Keratinocyte (primary cell): ENCODE measurements around the gene OR5J2. TPM values are rescaled to one million over a fixed set of nuclear protein-coding genes. Genes with fewer than 3 reads are reported as not detected.

Experiments used
- DNase-seq: peaks from one replicate; pipeline ENCODE4 v3.0.0-alpha.2; 2011; ENCODE audit warnings: low read depth, missing footprints, low spot score
- FAIRE-seq: peaks from 2 replicates; lab custom pipeline; 2011; peaks lifted over from hg19 to GRCh38; lab: Jason Lieb, UNC
- H2AFZ ChIP-seq: 2 replicates; pipeline ENCODE4 v1.6.0; 2012; ENCODE audit warnings: low read length, control low read depth, inconsistent platforms; ENCODE audit not compliant: control insufficient read depth
- H3K27ac ChIP-seq: 2 replicates; pipeline ENCODE4 v1.5.1; 2011; ENCODE audit warnings: low read length; ENCODE audit not compliant: control insufficient read depth, insufficient read depth
- H3K27me3 ChIP-seq: 3 replicates; pipeline ENCODE4 v1.6.0; 2011; ENCODE audit warnings: low read length; ENCODE audit not compliant: control insufficient read depth, insufficient read depth; ENCODE audit errors: extremely low read depth
- H3K36me3 ChIP-seq, 2 experiments: 2 replicates in 1 of 2; 3 replicates in 1 of 2; pipeline ENCODE4 v1.5.1; 2011; ENCODE audit warnings: low read length in 2 of 2, mild to moderate bottlenecking in 1 of 2; ENCODE audit not compliant: control insufficient read depth in 2 of 2, insufficient read depth in 2 of 2; ENCODE audit errors: extremely low read depth in 1 of 2
- H3K4me1 ChIP-seq: 3 replicates; pipeline ENCODE4 v1.5.1; 2011; ENCODE audit warnings: low read length; ENCODE audit not compliant: control insufficient read depth, insufficient read depth; ENCODE audit errors: extremely low read depth
- H3K4me2 ChIP-seq: 3 replicates; pipeline ENCODE4 v1.6.0; 2011; ENCODE audit warnings: low read depth, low read length; ENCODE audit not compliant: control insufficient read depth, insufficient read depth; ENCODE audit errors: extremely low read depth
- H3K4me3 ChIP-seq, 3 experiments: fragments of 200-600 bp in 1 of 3; sonication (generic) in 1 of 3; 2 replicates in 2 of 3; 3 replicates in 1 of 3; pipeline ENCODE4 v1.5.1; 2011 to 2016; ENCODE audit warnings: low read length in 3 of 3, mild to moderate bottlenecking in 3 of 3, control low read depth in 2 of 3, inconsistent platforms in 1 of 3, low read depth in 1 of 3, mixed read lengths in 1 of 3, mixed run types in 1 of 3, moderate library complexity in 1 of 3; ENCODE audit not compliant: control insufficient read depth in 2 of 3, insufficient read depth in 2 of 3; ENCODE audit errors: extremely low read depth in 1 of 3
- H3K79me2 ChIP-seq: 2 replicates; pipeline ENCODE4 v1.6.0; 2012; ENCODE audit warnings: low read length; ENCODE audit not compliant: control insufficient read depth, insufficient read depth
- H3K9ac ChIP-seq: 3 replicates; pipeline ENCODE4 v1.6.0; 2011; ENCODE audit warnings: low read length; ENCODE audit not compliant: control insufficient read depth, insufficient read depth; ENCODE audit errors: extremely low read depth
- H3K9me1 ChIP-seq: 3 replicates; pipeline ENCODE4 v1.6.0; 2011; ENCODE audit warnings: low read length; ENCODE audit not compliant: control insufficient read depth, insufficient read depth; ENCODE audit errors: extremely low read depth
- H3K9me3 ChIP-seq: 2 replicates; pipeline ENCODE4 v1.5.1; 2012; ENCODE audit warnings: low read depth, low read length; ENCODE audit not compliant: control insufficient read depth
- H4K20me1 ChIP-seq: 3 replicates; pipeline ENCODE4 v1.6.0; 2011; ENCODE audit warnings: low read length; ENCODE audit not compliant: control insufficient read depth, insufficient read depth; ENCODE audit errors: extremely low read depth
- EZH2 ChIP-seq: IDR thresholded peaks from one replicate; pipeline ENCODE4 v1.6.1; 2012; ENCODE audit warnings: inconsistent platforms, mild to moderate bottlenecking, low read length, moderate library complexity
- dilution Hi-C: fragments of 300-500 bp; cut with MboI; formaldehyde crosslinking; loops from one replicate; pipeline ENCODE4 v1.7.0; 2020; ENCODE audit warnings: low sequenced_read_pairs; ENCODE audit not compliant: extremely low pct_ligation_motif_present
- polyA plus RNA-seq, 5 experiments: library from polyadenylated mRNA; depleted of rRNA in 3 of 5; stranded (reverse) in 3 of 5; stranded (forward) in 1 of 5; unstranded in 1 of 5; fragments of >200 nt; gene quantifications; 1 replicate in 1 of 5; 2 replicates in 3 of 5; 3 replicates in 1 of 5; pipeline versions ENCODE4 v1.2.1 to v1.2.3, GENCODE V29; 2011 to 2012; ENCODE audit warnings: missing spikeins in 2 of 5, low read depth in 1 of 5, low replicate concordance in 1 of 5
- TF ChIP-seq, protein P1 (sequence below), 3 experiments: IDR thresholded peaks in 1 of 3; conservative IDR thresholded peaks in 1 of 3; optimal IDR thresholded peaks in 1 of 3; 2 replicates in 2 of 3; 3 replicates in 1 of 3; pipeline versions ENCODE3 to v1.5.1; 2011; ENCODE audit warnings: low read length in 3 of 3, mild to moderate bottlenecking in 3 of 3, moderate library complexity in 2 of 3, control low read depth in 1 of 3, inconsistent platforms in 1 of 3; ENCODE audit not compliant: insufficient read depth in 2 of 3; ENCODE audit errors: extremely low read depth in 1 of 3

The OR5J2 gene
- polyA plus RNA-seq, 1 donor (not counting 4 experiments of a cell fraction or from before 2014, with no cell fraction given) = not detected

DNA sequence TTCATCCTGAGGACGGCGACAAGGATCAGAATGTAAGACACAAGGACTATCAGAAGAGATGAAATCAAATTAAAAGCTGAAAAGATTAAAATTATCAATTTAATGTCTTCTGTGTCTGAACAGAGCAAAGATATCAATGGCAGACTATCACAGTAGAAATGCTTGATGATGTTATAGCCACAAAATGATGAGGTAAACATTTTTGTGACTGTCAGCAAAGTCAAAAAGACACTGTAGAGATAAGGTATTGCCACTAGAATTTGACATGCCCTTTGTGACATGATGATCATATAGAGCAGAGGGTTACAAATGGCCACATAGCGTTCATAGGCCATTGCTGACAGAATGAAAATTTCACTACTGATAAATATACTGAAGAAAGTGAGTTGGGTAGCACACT lies 12.2 kb downstream of the OR5J2 start:
- TF ChIP-seq, protein P1, sequence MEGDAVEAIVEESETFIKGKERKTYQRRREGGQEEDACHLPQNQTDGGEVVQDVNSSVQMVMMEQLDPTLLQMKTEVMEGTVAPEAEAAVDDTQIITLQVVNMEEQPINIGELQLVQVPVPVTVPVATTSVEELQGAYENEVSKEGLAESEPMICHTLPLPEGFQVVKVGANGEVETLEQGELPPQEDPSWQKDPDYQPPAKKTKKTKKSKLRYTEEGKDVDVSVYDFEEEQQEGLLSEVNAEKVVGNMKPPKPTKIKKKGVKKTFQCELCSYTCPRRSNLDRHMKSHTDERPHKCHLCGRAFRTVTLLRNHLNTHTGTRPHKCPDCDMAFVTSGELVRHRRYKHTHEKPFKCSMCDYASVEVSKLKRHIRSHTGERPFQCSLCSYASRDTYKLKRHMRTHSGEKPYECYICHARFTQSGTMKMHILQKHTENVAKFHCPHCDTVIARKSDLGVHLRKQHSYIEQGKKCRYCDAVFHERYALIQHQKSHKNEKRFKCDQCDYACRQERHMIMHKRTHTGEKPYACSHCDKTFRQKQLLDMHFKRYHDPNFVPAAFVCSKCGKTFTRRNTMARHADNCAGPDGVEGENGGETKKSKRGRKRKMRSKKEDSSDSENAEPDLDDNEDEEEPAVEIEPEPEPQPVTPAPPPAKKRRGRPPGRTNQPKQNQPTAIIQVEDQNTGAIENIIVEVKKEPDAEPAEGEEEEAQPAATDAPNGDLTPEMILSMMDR (optimal IDR thresholded peaks at IDR 0.05 in 1 of 3, IDR thresholded peaks at IDR 0.05 in 1 of 3, conservative IDR thresholded peaks at IDR 0.05 in 1 of 3; ENCODE audit: extremely low read depth in 1 of 3, insufficient read depth in 2 of 3, low read length in 3 of 3) = no peak
- TF ChIP-seq EZH2 = no peak
- no peak overlapping the region for H3K27ac ChIP-seq
- no peak overlapping the region for H3K4me3 ChIP-seq
- no peak overlapping the region for H3K9ac ChIP-seq
- no peaks in the 10 kb centered on the region for H4K20me1 ChIP-seq
- no peaks in the 10 kb centered on the region for H3K36me3 ChIP-seq
- H3K4me1 ChIP-seq = no peaks in the 10 kb centered on the region
- H3K27me3 ChIP-seq = no peaks in the 10 kb centered on the region
- dilution Hi-C loops = no loop called here
- no peaks in the 10 kb centered on the region for H3K79me2 ChIP-seq
- H2AFZ ChIP-seq = no peak overlapping the region
- DNase-seq = no peak
- no peak for FAIRE-seq
- no peaks in the 10 kb centered on the region for H3K9me1 ChIP-seq
- no peaks in the 10 kb centered on the region for H3K9me3 ChIP-seq
- no peak overlapping the region for H3K4me2 ChIP-seq

DNA sequence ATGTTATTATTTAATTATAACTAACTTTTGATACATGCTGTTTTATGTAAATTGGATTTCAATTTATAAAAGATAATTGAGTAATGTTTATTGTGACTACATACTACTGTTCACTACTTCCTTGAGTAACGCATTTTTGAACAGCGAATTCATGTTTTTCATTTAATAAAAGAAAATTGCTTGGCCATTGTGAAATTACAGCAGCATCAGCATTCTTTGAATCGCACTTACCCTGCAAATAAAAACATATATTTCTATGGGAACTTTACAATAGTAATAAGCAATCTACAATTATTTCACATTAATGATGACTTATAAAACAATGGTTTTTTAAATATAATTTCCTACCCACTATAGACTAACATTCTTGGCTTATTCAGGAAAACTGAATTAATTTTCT lies 20.3 kb downstream of the OR5J2 start:
- H3K36me3 ChIP-seq = no peaks in the 10 kb centered on the region

More for the DNA sequence above, 20.3 kb downstream of the OR5J2 start:
- Histone ChIP-seq H3K79me2 (no peaks in the 10 kb centered on the region), H3K9ac (no peak overlapping the region), H3K4me2 (no peak overlapping the region), H3K27ac (no peak overlapping the region), H3K9me1 (no peaks in the 10 kb centered on the region), H2AFZ (no peak overlapping the region), H3K27me3 (no peaks in the 10 kb centered on the region), H3K4me1 (no peaks in the 10 kb centered on the region), H3K9me3 (no peaks in the 10 kb centered on the region), H4K20me1 (no peaks in the 10 kb centered on the region), H3K4me3 (no peak overlapping the region)
- dilution Hi-C loops = no loop called here
- DNase-seq (no peak), FAIRE-seq (no peak)
- TF ChIP-seq EZH2 = no peak
- TF ChIP-seq, protein P1 (optimal IDR thresholded peaks at IDR 0.05 in 1 of 3, IDR thresholded peaks at IDR 0.05 in 1 of 3, conservative IDR thresholded peaks at IDR 0.05 in 1 of 3; ENCODE audit: extremely low read depth in 1 of 3, insufficient read depth in 2 of 3, low read length in 3 of 3) = no peak
